ENCODE data around the gene PDXK. TPM values are rescaled to one million over a fixed set of nuclear protein-coding genes. Genes with fewer than 3 reads are reported as not detected.

Gene PDXK
- 175 and 189 TPM in 2 replicates for total RNA-seq (2021)
- Bru-seq, nascent RNA, result percentile 75 among the genes with signal in this experiment
- BruChase-seq, experiment 1, labeled RNA remaining after a 2-hour chase, result percentile 91 among the genes with signal in this experiment
- BruChase-seq, experiment 2, labeled RNA remaining after a 6-hour chase, result percentile 95 among the genes with signal in this experiment
- long read RNA-seq, full-length matches to known transcripts, result 139 of 209 reads
- long read RNA-seq, partial matches to known transcripts, result 8 of 209 reads
- long read RNA-seq, other reads (novel, unspliced or antisense), result 62 of 209 reads

DNA sequence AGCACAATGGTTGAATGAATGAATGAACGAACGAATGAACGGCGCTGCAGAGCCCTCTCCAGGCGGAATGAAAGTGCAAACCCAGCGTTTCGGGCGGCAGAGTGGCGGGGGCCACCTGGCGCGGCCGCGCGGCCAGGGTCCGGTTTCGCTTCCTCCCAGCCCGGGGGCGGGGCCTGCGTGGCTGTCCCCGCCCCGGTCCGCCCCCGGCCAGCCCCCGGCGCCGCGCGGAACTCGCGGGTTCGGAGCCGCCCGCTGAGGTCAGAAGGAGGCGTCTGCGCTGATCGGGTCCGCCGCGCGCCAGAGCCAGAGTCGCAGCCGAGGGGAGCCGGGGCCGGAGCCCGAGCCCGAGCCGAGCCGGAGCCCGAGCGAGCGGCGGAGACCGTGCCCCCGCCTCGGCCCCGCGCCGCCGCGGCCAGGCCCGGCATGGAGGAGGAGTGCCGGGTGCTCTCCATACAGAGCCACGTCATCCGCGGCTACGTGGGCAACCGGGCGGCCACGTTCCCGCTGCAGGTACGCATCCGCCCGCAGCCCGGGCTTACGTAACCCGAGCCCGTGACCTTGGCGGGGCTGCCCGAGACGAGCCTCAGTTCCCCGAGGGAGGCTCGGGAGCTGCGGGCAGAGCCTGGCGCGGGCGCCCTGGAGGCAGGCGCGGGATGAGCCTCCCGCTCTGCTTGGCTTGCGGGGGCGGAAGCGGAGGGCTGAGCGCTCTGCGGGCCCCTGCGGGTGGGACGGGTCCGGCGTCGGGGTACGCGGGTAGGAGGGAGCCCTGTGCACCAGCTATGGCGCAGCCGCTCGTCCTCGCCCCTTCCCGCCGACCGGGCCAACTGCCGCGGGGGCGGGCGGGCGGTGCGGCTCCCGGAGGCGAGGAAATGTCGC lies at the start of gene PDXK:
Gene PDXK (plus strand): TSS at position 258 of the 876 bp plus-strand sequence. CDS start 166 bp downstream, at position 424.
- DNase-seq, result peak; percentile 63 to 89
- peak within 1 kb of the TSS; percentile 89 for H3K4me2 ChIP-seq
- peaks cover 26% of the 10 kb centered on the region for H3K4me1 ChIP-seq (replicated peaks; ENCODE audit: insufficient read depth)
- CTCF ChIA-PET, result no interaction called here
- intact Hi-C loops (cut with micrococcal nuclease; ENCODE audit: unreplicated experiment), result no loop called here
- H3K27me3 ChIP-seq (ENCODE audit: insufficient read depth, low read depth), result no peaks in the 10 kb centered on the region
- POLR2A ChIA-PET (ENCODE audit: unreplicated experiment), result no interaction called here
- peaks cover 28% of the 10 kb centered on the region for H4K20me1 ChIP-seq (ENCODE audit: insufficient read depth)
- H3K9me2 ChIP-seq (ENCODE audit: insufficient read depth), result no peaks in the 10 kb centered on the region
- H3K36me3 ChIP-seq (ENCODE audit: low read depth), result no peaks in the 10 kb centered on the region
- no peak for TF ChIP-seq EZH2 (IDR thresholded peaks at IDR 0.05; ENCODE audit: low read depth)
- TF ChIP-seq, protein P1, sequence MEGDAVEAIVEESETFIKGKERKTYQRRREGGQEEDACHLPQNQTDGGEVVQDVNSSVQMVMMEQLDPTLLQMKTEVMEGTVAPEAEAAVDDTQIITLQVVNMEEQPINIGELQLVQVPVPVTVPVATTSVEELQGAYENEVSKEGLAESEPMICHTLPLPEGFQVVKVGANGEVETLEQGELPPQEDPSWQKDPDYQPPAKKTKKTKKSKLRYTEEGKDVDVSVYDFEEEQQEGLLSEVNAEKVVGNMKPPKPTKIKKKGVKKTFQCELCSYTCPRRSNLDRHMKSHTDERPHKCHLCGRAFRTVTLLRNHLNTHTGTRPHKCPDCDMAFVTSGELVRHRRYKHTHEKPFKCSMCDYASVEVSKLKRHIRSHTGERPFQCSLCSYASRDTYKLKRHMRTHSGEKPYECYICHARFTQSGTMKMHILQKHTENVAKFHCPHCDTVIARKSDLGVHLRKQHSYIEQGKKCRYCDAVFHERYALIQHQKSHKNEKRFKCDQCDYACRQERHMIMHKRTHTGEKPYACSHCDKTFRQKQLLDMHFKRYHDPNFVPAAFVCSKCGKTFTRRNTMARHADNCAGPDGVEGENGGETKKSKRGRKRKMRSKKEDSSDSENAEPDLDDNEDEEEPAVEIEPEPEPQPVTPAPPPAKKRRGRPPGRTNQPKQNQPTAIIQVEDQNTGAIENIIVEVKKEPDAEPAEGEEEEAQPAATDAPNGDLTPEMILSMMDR (conservative IDR thresholded peaks at IDR 0.05), result no peak
- peak within 1 kb of the TSS; percentile 71 for H3K4me3 ChIP-seq
- H3F3A ChIP-seq (ENCODE audit: insufficient read depth, low read depth), result peaks cover 10% of the 10 kb centered on the region; the same call in 1 of the 2 replicates
- H3K27ac ChIP-seq, result peak within 1 kb of the TSS; percentile 60
- peaks cover 50% of the 10 kb centered on the region for H3K79me2 ChIP-seq (ENCODE audit: low read depth)
- BruUV-seq (replicated peaks), result no TSS peak
- no peaks in the 10 kb centered on the region for H3K9me3 ChIP-seq (ENCODE audit: insufficient read depth, low read depth)
- peak within 1 kb of the TSS; percentile 82 for H2AFZ ChIP-seq

- no peaks in the 10 kb centered on the region for H3K9me2 ChIP-seq (ENCODE audit: insufficient read depth)
- no peak overlapping the region for H3K27ac ChIP-seq
- no peak overlapping the region for H3K4me3 ChIP-seq
- H3K4me2 ChIP-seq, result no peak overlapping the region
- H3K27me3 ChIP-seq (ENCODE audit: insufficient read depth, low read depth), result no peaks in the 10 kb centered on the region
- intact Hi-C loops (cut with micrococcal nuclease; ENCODE audit: unreplicated experiment), result no loop called here
- BruUV-seq (replicated peaks), result no TSS peak
- TF ChIP-seq, protein P1 (conservative IDR thresholded peaks at IDR 0.05), result no peak
- TF ChIP-seq EZH2 (IDR thresholded peaks at IDR 0.05; ENCODE audit: low read depth), result no peak
- no peaks in the 10 kb centered on the region; the same call in 1 of the 2 replicates for H4K20me1 ChIP-seq (ENCODE audit: insufficient read depth)
- H3K79me2 ChIP-seq (ENCODE audit: low read depth), result peaks cover 33% of the 10 kb centered on the region
- ChIA-PET CTCF (no interaction called here), POLR2A (ENCODE audit: unreplicated experiment) (no interaction called here)
- no peak overlapping the region for H2AFZ ChIP-seq
- H3F3A ChIP-seq (ENCODE audit: insufficient read depth, low read depth), result no peaks in the 10 kb centered on the region
- no peak for DNase-seq
- H3K36me3 ChIP-seq (ENCODE audit: low read depth), result no peaks in the 10 kb centered on the region
- H3K4me1 ChIP-seq (replicated peaks; ENCODE audit: insufficient read depth), result no peaks in the 10 kb centered on the region
- H3K9me3 ChIP-seq (ENCODE audit: insufficient read depth, low read depth), result no peaks in the 10 kb centered on the region
Measured at GRCh38 chr21:43669828-43670605, 48.9 kb upstream of the PDXK start.

DNA sequence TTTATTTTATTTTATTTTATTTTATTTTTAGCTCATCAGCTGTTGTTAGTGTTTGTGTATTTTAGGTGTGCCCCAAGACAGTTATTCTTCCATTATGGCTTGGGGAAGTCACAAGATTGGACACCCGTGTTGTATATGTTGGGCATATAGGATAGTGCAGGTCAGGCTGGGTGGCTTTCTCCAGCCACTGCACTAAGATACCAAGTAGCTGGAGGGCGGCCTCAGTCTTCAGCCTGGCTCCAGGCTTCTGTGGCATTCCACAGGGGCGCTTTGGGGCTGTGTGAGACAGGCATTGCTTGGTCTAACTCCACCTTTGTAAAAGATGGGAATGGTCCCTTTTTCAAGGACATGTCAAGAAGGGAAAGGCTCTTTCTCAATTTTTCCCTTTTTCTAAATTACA lies 43.1 kb upstream of the PDXK start:
- Histone ChIP-seq H3K9me2 (ENCODE audit: insufficient read depth) (no peaks in the 10 kb centered on the region), H4K20me1 (ENCODE audit: insufficient read depth) (no peaks in the 10 kb centered on the region), H3K4me2 (no peak overlapping the region), H3K27ac (no peak overlapping the region), H3K36me3 (ENCODE audit: low read depth) (no peaks in the 10 kb centered on the region), H3K4me3 (no peak overlapping the region), H3F3A (ENCODE audit: insufficient read depth, low read depth) (no peaks in the 10 kb centered on the region), H3K9me3 (ENCODE audit: insufficient read depth, low read depth) (no peaks in the 10 kb centered on the region), H3K4me1 (replicated peaks; ENCODE audit: insufficient read depth) (no peaks in the 10 kb centered on the region), H2AFZ (no peak overlapping the region), H3K27me3 (ENCODE audit: insufficient read depth, low read depth) (no peaks in the 10 kb centered on the region), H3K79me2 (ENCODE audit: low read depth) (no peaks in the 10 kb centered on the region)
- POLR2A ChIA-PET (ENCODE audit: unreplicated experiment), result no interaction called here
- BruUV-seq (replicated peaks), result no TSS peak
- intact Hi-C loops (cut with micrococcal nuclease; ENCODE audit: unreplicated experiment), result no loop called here
- TF ChIP-seq, protein P1 (conservative IDR thresholded peaks at IDR 0.05), result no peak
- no peak for TF ChIP-seq EZH2 (IDR thresholded peaks at IDR 0.05; ENCODE audit: low read depth)
- CTCF ChIA-PET, result no interaction called here
- no peak for DNase-seq

Measured in PC-9 (cell line).